ENCODE data around the gene APP.

- TF ChIP-seq CTCF (IDR thresholded peaks at IDR 0.05; ENCODE audit: insufficient read depth, low read length, poor library complexity, severe bottlenecking) (no peak), EZH2phosphoT487 (conservative IDR thresholded peaks at IDR 0.05; ENCODE audit: low read length) (no peak)
Measured at GRCh38 chr21:26050857-26051256, 119.7 kb downstream of the APP start.
